ENCODE results near the gene SCAMP4. TPM values are rescaled to one million over a fixed set of nuclear protein-coding genes. Genes with fewer than 3 reads are reported as not detected.

SCAMP4 gene
- total and polyA plus RNA-seq, 9 of the 15 experiments (the other 6 are each of a cell fraction or from before 2014, with no cell fraction given): 0.81 to 45.9 (median 12.8) TPM

GRCh38 chr19:1942078-1942933 lies 37.1 kb downstream of the SCAMP4 start (continued):
- TF ChIP-seq ZBTB40 (IDR thresholded peaks at IDR 0.05): peak; percentile 76
- TF ChIP-seq ZBTB40 (CRISPR knock-in tag; IDR thresholded peaks at IDR 0.05): no peak
- TF ChIP-seq TFAP4 (CRISPR knock-in tag; IDR thresholded peaks at IDR 0.05; ENCODE audit: borderline replicate concordance): peak; percentile 85
- peak; percentile 80; the same call in 1 of the 2 replicates for TF ChIP-seq ARID4B (CRISPR knock-in tag; IDR thresholded peaks at IDR 0.05)
- TF ChIP-seq ETV1 (tag; conservative IDR thresholded peaks at IDR 0.05; ENCODE audit: low read depth): peak; percentile 88
- TF ChIP-seq DPF2 (IDR thresholded peaks at IDR 0.05): peak; percentile 16; the same call in 1 of the 2 replicates
- peak; percentile 60 to 62 for TF ChIP-seq MAZ (CRISPR knock-in tag; conservative IDR thresholded peaks at IDR 0.05 in 1 of 2, IDR thresholded peaks at IDR 0.05 in 1 of 2)
- TF ChIP-seq STAG1 (CRISPR knock-in tag; IDR thresholded peaks at IDR 0.05; ENCODE audit: borderline replicate concordance): 0 out of 2 replicates have a peak, but pooled peaks have one; percentile 24
- TF ChIP-seq USF1 (CRISPR knock-in tag; IDR thresholded peaks at IDR 0.05): peak; percentile 51
- TF ChIP-seq SRF (CRISPR knock-in tag; IDR thresholded peaks at IDR 0.05): peak in 1 of 2 experiments; percentile 76; a peak in 1 of 4 replicates

All from K562 (cell line).